ENCODE measurements around the gene NEK10.
"Not testable (repeated sequence)": the region's sequence is repeated elsewhere in the genome, so short reads cannot be mapped to it uniquely, and the experiment has no call there.

The NEK10 gene

GRCh38 chr3:27312044-27312668, 57.0 kb downstream of the NEK10 start:
- peak; percentile 45 for DNase-seq (ENCODE audit: low spot score)

- no peak for DNase-seq (ENCODE audit: low spot score)
These were observed 57.8 kb downstream of the NEK10 start for GRCh38 chr3:27311400-27311799.

- DNase-seq (ENCODE audit: low spot score), result no peak
These were observed 58.5 kb downstream of the NEK10 start for GRCh38 chr3:27310688-27311087.

GRCh38 chr3:27307566-27307965, 61.6 kb downstream of the NEK10 start:
- DNase-seq (ENCODE audit: low spot score), result no peak

DNA sequence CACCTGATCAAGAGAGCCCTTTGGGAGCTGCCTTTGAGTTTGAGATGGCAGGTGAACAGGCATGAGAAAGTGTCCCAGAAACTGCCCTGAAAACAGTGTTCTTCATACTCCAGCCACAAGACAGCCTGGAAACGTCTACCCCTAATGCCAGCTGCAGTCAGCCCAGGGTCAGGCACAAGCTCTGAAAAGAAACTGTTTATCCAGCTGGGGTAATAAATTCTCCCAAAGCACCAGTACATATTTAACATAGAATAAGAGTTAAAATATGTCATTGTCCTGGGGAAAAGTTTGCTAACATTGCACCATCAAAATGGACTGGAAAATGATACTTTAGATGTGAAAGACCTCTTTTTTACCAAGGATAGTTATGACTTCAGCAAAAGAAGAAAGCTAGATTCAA, 66.3 kb downstream of the NEK10 start:
- no peak for DNase-seq (ENCODE audit: low spot score)

DNA sequence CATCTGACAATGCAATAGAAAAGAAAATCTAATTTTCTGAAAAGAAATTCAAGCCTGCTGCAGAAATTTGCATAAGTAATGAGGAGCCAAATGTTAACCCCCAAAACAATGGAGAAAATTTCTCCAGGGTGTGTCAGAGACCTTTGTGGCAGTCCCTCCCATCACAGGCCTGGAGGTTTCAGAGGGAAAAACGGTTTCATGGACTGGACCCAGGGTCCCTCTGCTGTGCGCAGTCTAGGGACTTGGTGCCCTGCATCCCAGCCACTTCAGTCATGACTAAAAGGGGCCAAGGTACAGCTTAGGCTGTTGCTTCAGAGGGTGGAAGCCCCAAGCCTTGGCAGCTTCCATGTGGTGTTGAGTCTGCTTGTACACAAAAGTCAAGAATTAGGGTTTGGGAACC, 70.2 kb downstream of the NEK10 start:
- DNase-seq (ENCODE audit: low spot score), result not testable (repeated sequence)

DNA sequence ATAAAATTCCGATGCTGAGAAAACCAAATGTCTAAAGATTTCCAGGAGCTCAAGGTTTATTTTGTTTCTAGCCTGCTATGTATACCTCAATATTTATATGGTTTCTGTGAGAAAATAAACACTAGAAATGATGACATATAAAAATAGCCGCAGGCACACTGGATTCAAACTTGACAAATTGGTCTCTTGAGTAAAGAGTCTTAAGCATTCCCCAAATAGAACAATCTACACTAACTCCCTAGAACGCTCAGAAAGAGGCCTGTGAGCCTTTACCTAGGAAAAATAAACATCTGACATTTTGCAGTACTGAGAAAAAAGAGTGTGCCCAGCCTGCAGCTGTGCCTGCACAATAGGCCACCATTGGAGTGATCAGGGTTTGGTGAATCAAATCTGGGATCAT, 75.2 kb downstream of the NEK10 start:
- no peak for DNase-seq (ENCODE audit: low spot score)

DNA sequence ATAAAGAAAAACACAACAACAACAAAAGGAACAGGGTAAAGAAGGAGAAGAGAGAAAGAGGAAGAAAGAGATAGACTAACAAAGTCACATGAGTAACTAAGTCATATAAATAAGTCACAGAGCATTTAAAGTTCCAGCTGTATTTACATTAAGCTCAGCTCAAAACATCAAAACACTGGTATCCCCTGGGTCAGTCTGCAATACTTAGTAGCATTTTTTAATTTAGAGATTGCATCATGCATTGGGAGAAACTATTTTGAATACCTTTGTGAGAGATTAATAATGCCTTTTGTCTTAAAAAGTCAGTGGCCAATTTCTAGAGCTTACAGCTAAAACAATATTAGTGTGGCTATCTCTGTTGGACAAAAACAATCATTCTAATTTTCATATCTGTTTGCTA, 78.4 kb downstream of the NEK10 start:
- DNase-seq (ENCODE audit: low spot score), result no peak

GRCh38 chr3:27289769-27290413, 79.3 kb downstream of the NEK10 start:
- DNase-seq (ENCODE audit: low spot score), result no peak

GRCh38 chr3:27287052-27287451, 82.1 kb downstream of the NEK10 start:
- DNase-seq (ENCODE audit: low spot score), result no peak

DNA sequence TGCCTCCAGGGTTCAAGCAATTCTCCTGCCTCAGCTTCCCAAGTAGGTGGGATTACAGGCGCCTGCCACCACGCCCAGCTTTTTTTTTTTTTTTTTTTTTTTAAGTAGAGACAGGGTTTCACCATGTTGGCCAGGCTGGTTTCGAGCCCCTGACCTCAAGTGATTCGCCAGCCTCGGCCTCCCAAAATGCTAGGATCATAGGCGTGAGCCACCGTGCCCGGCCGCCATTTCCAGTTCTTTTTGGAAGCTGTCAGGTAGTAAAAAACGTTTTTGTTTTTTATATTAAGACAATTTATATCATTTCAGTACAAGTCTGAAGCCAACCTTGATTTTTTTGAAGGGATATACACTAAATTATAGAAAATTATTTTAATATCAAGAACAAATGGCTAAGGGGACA, 82.7 kb downstream of the NEK10 start:
- DNase-seq (ENCODE audit: low spot score), result not testable (repeated sequence)

GRCh38 chr3:27285668-27286067, 83.5 kb downstream of the NEK10 start:
- no peak for DNase-seq (ENCODE audit: low spot score)

- DNase-seq (ENCODE audit: low spot score), result no peak
These were observed 87.5 kb downstream of the NEK10 start for GRCh38 chr3:27281671-27282150.

DNA sequence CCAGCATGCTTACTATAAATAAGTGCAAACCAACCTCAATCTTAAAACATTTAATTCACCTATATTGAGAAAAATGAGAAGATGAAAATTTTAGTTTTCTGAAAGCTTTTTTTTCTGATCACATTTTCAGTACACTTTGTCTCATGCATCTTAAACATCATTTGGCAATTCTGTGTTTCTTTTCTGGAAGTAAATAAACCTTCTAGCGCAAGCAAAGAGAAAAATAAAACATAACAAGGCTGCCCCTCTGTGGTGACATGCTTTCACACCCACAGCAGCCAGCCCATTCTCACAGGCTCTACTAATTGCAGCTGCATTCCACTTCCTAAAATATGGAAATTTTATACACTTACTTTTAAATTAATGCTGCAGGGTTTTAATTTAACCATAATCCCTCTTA, 90.1 kb downstream of the NEK10 start:
- DNase-seq (ENCODE audit: low spot score), result peak; percentile 17

DNA sequence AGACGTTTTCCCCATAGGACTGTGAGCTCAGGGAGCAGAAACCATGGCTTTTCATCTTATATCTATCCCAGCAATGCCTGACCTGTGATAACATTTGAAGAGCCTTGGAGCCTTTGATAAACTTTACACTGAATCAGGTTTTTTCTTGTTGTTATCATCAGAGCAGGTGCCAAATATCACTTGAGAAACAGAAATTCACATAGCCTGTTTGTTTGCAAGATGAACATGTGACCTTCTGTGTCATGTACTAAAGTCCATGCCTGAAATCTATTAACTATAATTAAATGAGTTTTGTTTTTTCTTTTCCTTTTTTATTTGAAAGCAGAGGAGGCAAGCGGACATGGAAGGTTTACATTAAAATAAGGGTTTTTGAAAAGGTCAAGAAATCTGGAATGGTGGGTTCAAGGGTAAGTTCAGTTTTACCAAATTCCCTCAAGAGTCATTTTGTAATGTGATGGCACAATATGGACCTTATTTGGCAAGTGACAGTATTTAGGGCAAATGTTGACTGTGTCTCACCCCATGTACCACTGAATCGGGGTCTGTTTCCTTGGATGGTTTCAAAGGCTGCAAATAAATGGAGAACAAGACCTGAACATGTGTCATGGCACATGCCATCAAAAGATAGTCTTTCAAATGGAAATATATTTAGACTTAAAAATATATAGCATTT, 90.7 kb downstream of the NEK10 start:
- no peak for DNase-seq (ENCODE audit: low spot score)

DNA sequence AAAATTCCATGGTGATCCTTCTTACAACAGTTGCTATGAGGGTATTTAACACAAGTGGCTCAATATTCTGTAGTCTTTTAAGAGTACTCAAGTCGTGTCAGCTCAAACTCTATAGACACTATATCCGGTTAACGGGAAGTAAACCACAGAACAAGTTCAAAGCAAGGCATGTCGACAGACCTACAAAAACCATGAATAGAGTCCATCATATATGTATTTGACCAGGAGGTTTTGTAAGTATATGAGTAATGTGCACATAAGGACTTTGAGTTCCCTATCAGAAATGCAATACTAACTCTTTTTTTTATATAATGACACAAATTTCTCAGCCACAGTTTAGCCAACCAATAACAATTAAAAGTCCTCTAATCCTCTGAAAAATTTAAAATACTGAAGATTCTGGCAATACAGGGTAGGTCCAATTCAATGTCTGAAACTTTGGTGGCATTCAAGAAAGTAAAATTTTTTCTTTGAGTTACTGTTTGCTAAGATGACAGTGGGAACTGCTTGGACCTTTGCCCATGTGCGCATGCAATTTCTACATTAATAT, 93.7 kb downstream of the NEK10 start:
- no peak for DNase-seq (ENCODE audit: low spot score)

- DNase-seq (ENCODE audit: low spot score), result no peak
These were observed 97.3 kb downstream of the NEK10 start for GRCh38 chr3:27271890-27272289.

DNA sequence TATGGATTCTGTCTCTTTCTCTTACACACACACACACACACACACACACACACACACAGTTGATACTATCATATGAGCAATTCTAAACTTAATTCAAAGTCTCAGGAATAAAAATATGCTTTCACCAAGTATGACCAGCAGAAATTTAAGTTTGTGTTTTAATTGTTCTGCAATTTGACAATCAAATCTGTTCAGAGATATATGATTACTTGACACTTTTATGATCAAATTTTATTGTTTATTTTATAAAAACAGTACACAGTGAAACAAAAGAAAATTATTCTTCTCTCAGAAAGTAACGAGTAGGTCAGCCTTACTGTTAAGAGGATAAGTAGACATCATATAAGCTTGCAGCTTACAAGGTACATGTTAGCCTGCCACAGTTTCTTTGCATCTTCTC, 114.3 kb downstream of the NEK10 start:
- no peak for DNase-seq (ENCODE audit: low spot score)

- peak; percentile 7 for DNase-seq (ENCODE audit: low spot score)
These were observed 115.4 kb downstream of the NEK10 start for GRCh38 chr3:27253831-27254230.

- DNase-seq (ENCODE audit: low spot score), result peak; percentile 6
These were observed 115.8 kb downstream of the NEK10 start for GRCh38 chr3:27253391-27253790.

GRCh38 chr3:27252646-27253045, 116.5 kb downstream of the NEK10 start:
- no peak for DNase-seq (ENCODE audit: low spot score)

DNA sequence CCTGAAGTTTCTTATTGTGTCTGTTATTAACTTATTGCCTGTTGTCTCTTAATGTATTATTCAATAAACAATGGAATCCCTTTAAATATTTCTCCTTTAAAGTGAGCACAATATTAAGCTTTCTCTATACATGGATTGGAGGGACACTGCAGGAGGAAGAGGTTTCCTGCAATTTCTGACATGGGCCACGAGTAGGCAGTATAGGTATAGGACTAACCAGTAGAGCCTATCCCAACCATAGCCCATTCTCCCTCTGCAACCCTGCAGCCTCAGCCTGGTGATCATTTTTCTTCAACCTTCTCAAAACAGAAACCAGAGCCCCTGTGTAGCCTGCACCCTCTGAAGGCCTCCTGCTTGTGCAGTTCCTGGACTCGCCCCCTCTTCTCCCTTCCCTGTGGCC, 124.8 kb downstream of the NEK10 start:
- no peak for DNase-seq (ENCODE audit: low spot score)

- no peak for DNase-seq (ENCODE audit: low spot score)
These were observed 129.2 kb downstream of the NEK10 start for GRCh38 chr3:27239951-27240350.
